SK-N-MC (cell line): Measurements from ENCODE around the gene TIAM1.

ENCODE experiments used
- EZH2 ChIP-seq: fragments of 200-600 bp; sonication (generic); IDR thresholded peaks from one replicate; pipeline ENCODE4 v1.6.1; 2017; ENCODE audit warnings: antibody characterized with exemption
- POLR2AphosphoS5 ChIP-seq: IDR thresholded peaks from 2 replicates; pipeline ENCODE4 v1.6.1; 2012; ENCODE audit warnings: mild to moderate bottlenecking, low read depth, low read length, borderline replicate concordance

GRCh38 chr21:31343030-31343510 is 991 bp downstream of the TIAM1 start:
- TF ChIP-seq EZH2 (no peak), POLR2AphosphoS5 (no peak)
